ENCODE results near the gene UNC13A. TPM values are rescaled to one million over a fixed set of nuclear protein-coding genes. Genes with fewer than 3 reads are reported as not detected.

Gene UNC13A
- polyA plus RNA-seq, 1 donor: 0.33 TPM

- no peak for DNase-seq
Measured at GRCh38 chr19:17625980-17626379, 62.2 kb downstream of the UNC13A start.

DNA sequence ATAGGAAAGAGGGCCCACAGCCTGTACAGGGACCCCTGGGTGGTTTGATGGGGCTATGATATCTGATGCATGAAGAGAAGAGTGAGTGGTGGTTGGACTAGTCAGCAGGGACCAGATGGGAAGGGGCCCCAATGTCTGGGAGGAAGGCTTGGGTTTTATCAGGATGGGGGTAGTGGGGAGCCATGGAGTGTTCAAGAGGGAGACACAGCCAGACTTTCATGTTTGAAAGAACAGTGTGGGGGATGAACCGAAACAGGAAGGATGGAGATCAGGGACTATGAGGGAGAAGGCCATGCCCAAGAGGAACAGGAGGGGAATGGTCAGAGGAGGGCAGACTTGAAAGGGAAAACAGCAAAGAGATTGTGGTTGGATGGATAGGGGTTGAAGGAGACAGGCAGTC is 63.1 kb downstream of the UNC13A start:
- no peak for DNase-seq

GRCh38 chr19:17624314-17624991 is 63.7 kb downstream of the UNC13A start:
- no peak for DNase-seq

DNA sequence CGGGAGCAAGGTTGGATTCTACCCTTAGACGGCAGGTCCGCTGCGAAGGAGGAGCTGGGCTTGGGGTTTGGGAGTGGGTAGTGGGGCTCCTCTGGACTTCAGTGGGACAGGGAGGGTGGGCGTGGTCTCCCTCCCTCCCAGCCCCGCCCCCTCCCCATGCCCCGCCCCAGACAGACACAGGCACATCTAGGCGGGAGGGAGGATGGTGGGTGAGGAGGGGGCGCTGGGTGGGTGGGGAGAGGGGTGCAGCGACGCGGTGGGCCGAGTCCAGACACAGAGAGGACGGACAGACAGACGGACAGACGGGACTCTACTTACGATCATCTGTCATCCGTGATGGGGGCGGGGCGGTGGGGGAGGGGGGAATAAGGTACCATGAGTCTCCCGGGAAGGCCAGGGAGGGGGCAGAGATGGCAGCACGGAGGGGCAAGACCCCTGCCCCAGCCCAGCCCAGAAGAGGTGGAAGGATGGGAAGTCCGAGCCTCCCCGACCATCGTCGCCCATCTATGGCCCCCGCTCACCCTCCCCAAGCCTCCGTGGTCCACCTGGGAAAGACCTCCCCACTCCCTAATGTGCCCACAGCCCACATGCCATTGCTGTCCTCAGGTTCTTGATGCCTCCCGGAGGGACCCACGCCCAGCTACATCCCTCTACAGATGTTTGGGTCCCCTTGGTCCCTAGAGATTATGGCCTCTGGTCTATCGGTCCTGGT is 64.8 kb downstream of the UNC13A start:
- DNase-seq: no peak

DNA sequence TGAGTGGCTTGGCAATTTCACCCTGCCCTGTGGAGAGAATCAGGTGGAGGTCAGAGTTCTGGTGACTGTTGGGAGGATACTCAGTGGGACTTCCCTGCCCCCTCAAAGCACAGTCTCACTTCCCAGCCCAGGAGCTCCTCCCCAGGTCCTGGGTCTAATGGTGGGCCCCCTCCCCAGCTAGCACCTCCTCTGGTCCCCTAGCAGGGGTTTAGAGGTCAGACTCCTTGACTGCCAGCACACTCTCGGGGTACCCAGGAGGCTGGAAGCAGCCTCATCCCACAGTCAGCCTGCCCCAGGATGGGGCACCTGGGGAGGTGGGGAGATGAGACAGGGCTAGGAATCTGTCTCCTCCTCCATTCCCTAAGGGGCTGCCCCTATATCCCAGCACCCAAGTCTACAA is 67.5 kb downstream of the UNC13A start:
- DNase-seq: no peak

DNA sequence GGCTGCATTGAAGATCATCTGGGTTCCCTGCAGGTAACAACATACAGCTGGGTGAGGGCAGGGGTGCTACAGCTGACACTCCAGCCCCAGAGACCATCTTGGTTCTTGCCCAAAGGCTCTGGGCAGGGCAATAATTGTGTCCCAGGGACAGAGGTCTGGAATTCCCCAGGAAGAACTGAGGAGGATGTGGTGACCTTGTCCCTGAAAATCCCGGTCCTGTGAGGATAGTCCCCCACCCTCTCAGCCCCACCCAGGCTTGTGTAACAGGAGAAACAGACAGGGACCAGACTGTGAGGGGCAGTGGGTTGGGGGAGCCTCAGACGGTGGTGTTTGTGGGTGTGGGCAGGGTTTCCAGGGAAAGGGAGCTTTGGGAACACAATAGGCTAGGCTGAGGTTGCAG is 69.2 kb downstream of the UNC13A start:
- no peak for DNase-seq

DNA sequence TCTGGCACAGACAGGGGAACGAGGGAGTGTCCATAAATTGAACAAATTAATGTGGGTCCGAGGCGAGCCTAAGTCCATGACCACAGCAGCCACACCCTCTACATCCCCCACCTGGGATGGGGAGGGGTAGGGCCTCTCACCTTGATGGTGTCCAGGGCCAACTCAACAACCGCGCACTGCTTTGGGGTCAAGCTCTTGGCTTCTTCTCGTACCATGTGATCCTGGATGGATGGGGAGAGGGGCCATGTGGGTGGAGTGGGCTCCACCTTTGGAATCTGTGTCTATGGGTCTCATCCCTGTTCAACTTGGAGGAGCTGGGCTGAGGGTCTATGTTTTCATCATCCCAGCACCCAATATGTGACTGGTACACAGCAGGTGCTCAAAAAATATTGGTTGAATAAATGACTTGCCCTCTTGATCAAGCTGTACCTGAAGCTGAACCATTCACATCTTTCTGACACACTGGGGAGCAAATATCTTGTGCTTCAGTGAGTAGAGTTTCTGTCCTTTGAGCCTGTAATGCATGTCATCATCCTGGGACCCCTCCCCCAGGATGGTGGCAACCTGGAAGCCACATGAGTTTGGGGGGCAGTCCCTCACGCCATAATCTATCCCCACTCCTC is 69.8 kb downstream of the UNC13A start:
- no peak for DNase-seq

DNA sequence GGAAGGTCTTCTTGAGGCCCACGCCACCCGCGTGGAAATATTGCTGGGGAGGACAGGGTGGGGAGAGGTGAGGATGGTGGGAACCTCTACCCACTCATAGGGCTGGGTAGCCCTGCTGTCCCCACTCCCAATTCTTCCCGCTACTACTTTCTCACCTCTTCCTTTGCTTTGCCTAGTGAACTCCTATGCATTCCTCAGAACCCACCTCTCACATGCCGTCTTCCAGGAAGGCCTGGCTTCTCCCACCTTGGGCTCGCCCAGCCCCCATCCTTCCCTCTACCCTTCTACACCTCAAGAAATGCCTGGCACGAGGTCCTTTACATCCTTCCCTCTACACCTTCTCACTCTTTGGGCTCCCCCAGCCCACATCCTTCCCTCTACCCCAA is 70.4 kb downstream of the UNC13A start:
- DNase-seq: no peak

GRCh38 chr19:17616961-17617806 is 71.0 kb downstream of the UNC13A start:
- no peak for DNase-seq

DNA sequence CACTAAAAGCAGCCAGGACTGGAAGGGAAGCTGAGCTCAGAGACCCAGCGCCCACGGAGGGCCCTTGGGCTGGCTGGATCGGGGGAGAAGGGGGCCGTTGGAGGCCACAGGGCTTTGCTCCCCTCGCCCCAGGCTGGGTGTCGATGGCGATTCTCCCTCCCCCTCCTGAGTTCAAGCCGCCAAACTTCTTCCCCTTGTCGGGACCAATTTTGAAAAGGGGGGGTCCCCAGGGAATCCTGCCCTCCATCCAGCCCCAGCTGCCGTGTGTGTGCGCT is 71.5 kb downstream of the UNC13A start:
- no peak for DNase-seq

DNA sequence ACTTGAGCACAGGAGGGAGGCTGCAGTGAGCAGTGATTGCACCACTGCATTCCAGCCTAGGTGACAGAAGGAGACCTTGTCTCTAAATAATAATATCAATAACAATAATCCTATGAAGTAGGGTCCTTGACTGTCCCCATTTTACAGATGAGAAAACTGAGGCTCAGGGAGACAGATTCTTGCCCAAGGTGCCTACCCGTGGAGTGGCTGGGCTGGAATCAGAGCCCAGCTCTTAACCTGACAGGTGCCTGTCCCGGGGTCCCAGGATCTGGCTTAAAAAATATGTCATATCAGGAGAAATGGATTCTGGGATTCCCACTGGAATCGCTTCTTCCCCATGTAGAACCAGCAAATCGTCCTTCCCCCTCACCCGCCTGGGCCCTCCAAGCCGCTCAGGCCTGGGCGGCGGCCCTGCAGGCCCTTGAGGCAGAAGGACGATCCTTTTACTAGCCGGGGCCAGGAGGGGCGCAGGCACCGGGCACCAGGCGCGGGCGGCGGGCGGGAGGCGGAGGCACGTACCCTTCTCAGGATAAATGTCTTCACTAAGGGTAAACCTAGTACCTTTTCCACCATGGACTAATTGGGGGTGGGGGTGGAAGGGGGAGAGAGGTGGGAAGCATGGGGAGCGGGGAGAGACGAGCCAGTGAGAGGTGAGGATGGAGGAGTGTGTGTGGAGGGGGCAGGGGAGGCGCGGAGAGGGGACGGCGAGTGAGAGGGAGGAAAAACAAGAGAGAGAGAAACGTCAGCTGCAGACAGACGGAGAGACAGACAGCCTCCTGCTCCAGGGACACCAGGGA is 72.1 kb downstream of the UNC13A start:
- no peak for DNase-seq

- DNase-seq: no peak
Measured at GRCh38 chr19:17614476-17614875, 73.7 kb downstream of the UNC13A start.

DNA sequence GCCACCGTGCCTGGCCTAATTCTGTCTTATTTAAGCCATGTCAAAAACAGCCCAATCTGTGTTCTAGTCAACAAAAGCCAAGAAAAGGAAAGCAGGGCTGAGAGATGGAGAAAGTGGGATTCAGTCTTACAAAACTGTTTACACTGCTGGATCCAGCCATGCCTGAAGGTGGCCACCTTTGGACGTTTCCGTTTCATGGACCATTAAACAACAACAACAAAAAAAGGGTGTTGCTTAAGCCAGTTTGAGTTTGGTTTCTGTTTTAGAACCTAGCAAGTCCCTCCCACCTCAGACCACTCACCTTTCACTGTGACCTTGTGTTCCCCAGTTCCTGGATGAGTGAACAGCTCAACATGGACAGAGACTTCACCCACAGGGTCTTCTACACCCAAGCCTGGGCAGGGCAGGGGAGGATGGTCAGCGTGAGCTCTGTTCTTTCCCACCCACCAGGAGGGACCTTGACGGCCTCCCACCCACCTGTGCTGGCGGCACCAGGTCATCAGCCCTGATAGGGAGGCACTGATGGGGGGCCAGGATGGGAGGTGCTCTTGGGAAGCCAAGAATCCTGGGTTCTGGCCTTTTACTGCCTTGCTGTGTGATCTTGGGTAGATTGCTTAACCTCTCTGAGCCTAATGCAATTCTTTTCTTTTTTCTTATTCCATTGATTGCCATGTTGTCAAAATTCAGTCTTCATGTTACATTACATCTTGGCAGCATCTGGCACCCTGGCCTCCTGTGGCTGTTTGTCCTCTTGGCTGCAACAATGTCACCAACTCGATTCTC is 76.5 kb downstream of the UNC13A start:
- no peak for DNase-seq

DNA sequence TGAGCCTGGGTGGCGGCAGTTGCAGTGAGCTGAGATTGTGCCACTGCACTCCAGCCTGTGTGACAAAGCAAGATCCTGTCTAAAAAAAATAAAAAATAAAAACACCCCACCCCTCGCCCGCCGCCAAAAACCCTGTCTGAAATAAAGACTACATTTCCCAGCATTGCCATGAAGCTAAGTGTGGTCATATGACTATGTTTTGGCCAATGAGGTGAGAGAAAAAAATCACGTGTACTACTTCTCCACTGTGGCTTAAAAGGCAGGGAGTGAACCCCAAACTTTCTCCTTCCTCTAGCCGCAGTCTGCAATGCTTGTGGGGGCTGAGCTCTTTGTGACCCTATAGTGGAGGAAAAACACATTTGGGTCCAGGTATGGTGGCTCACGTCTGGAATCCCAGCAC is 77.8 kb downstream of the UNC13A start:
- DNase-seq: no peak

- DNase-seq: no peak
Measured at GRCh38 chr19:17607936-17608335, 80.2 kb downstream of the UNC13A start.

- no peak for DNase-seq
Measured at GRCh38 chr19:17606590-17607185, 81.5 kb downstream of the UNC13A start.

DNA sequence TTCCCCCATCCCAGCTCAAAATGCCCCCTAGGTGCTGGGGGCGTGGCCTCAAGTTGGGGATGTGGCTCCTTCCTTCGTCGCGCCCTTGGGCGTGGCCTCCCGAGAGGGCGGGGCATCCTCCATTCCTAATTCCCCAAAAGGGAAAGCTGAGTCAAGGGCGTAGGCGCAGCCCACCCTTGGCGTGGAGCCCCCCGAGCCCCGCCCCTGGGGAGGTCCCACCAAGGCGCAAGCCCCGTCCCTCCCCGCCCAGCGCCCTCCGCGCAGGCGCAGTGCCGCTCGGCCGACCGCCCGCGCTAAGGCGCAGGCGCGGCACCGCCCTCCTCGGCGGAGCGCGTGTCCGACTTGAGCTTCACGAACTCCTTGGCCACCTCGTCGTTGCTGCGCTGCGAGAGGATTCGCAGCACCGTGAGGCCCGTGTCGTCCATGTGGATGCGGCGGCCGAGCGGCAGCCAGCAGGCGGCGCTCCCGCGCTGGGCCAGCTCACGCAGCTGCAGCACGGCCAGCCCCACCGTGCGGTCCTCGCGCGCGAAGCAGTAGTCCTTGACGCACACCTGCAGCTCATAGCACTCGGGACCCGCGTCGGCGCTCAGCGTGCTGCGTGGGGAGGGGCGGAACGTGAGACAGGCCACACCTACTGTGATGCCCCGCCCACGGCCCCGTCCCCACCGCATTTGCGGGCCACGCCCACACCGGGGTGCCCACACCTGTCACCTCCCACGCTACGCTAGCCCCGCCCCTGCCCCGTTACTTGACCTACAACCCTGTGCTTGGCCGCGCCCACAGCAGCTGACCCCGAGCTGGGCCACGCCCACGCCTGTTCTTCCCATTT is 82.2 kb downstream of the UNC13A start:
- peak; percentile 81 for DNase-seq

- no peak for DNase-seq
Measured at GRCh38 chr19:17605117-17605516, 83.0 kb downstream of the UNC13A start.

GRCh38 chr19:17604372-17605025 is 83.7 kb downstream of the UNC13A start:
- no peak for DNase-seq

Measured in left kidney (tissue), 2 donors.